Measurements from ENCODE around the gene UQCC3.

GRCh38 chr11:62632492-62632891, 39.0 kb upstream of the UQCC3 start:
- no peak for TF ChIP-seq CTCF (IDR thresholded peaks at IDR 0.05; ENCODE audit: low read length)
- TF ChIP-seq EZH2 (IDR thresholded peaks at IDR 0.05; ENCODE audit: borderline replicate concordance, low read length): no peak

All from OCI-LY1 (cell line).